Measurements from ENCODE around the gene STK32C.

Gene STK32C

DNA sequence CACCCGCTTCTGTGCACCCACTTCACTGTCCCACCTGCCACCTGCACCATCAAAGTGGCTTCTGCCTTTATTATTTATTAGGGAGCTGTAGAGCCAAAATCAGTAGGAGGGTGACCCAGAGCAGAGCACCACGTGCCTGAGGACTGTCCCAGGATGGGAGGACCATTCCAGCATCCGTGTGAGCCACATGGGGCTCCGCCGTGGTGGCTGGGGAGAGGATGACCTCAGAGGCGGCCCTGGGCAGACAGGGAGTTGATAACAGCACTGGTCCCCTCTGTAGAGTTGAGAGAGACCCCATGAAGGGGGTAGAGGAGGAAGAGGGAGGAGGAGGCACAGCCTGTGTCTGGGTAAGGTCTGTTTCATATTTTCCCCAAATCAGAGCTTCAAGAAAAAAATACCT is 129.7 kb downstream of the STK32C start:
- no peak for TF ChIP-seq Cebpa-rat (IDR thresholded peaks at IDR 0.05)
- H3K4me2 ChIP-seq, result no peak overlapping the region
- no peaks in the 10 kb centered on the region for H3K36me3 ChIP-seq
- no peak overlapping the region for H3K4me3 ChIP-seq
- H3K27ac ChIP-seq, result no peak overlapping the region
- H3K27me3 ChIP-seq, result peaks cover 12% of the 10 kb centered on the region
- no peak overlapping the region for H3K9ac ChIP-seq
- no peaks in the 10 kb centered on the region; the same call in 1 of the 2 replicates for H4K20me1 ChIP-seq
- peaks cover 44% of the 10 kb centered on the region for H3K4me1 ChIP-seq
- no peaks in the 10 kb centered on the region for H3K9me3 ChIP-seq

- peaks cover 4% of the 10 kb centered on the region for H4K20me1 ChIP-seq
- no peak overlapping the region for H3K4me3 ChIP-seq
- H3K9me3 ChIP-seq, result no peaks in the 10 kb centered on the region
- H3K27ac ChIP-seq, result no peak overlapping the region
- no peaks in the 10 kb centered on the region for H3K36me3 ChIP-seq
- H3K4me1 ChIP-seq, result peaks cover 47% of the 10 kb centered on the region
- H3K4me2 ChIP-seq, result peak overlapping the region; percentile 55; the same call in 1 of the 2 replicates
- H3K9ac ChIP-seq, result no peak overlapping the region
- no peak for TF ChIP-seq Cebpa-rat (IDR thresholded peaks at IDR 0.05)
- H3K27me3 ChIP-seq, result peaks cover 12% of the 10 kb centered on the region
These were observed 130.9 kb downstream of the STK32C start for GRCh38 chr10:132176623-132177500.

DNA sequence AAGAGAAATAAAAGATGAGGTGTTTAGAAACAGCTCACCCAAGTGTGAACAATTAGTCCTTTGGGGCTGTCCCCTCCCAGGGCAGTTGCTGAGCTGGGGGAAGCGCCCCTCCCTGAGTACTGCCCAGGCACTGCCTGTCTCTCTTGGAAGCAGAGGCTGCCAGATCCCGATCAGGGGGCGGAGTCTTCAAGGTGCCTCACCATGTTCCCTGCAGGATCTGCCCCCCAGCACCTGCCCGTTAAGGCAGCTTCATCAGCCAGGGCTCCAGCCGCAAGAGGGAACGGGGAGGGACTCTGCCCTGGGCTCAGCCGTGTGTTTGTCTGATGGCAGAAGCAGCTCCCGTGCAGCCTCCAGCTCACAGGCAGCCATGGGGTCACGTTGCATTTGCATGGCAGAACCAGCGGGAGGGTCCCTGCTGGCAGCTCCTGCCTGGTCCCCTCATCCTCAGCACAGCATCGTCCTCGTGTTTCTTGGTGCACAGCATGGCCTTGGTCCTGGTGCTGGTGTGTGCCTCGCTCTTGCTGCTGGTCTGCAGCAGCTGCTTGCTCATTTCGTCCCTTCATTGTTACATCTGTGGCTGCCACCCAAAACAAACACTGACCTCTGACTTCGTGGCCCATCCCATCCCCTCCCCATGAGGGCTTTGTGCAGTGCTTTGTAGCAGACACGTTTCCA is 131.7 kb downstream of the STK32C start:
- Histone ChIP-seq H3K9me3 (no peaks in the 10 kb centered on the region), H3K9ac (no peak overlapping the region), H3K27ac (no peak overlapping the region), H3K27me3 (peaks cover 12% of the 10 kb centered on the region), H3K36me3 (no peaks in the 10 kb centered on the region), H4K20me1 (peaks cover 12% of the 10 kb centered on the region), H3K4me3 (no peak overlapping the region), H3K4me1 (peaks cover 47% of the 10 kb centered on the region), H3K4me2 (peak overlapping the region; percentile 55)
- no peak for TF ChIP-seq Cebpa-rat (IDR thresholded peaks at IDR 0.05)

- H3K9ac ChIP-seq, result no peak overlapping the region
- no peak overlapping the region for H3K4me3 ChIP-seq
- H3K36me3 ChIP-seq, result no peaks in the 10 kb centered on the region
- H3K9me3 ChIP-seq, result no peaks in the 10 kb centered on the region
- H3K4me1 ChIP-seq, result peaks cover 50% of the 10 kb centered on the region
- peaks cover 12% of the 10 kb centered on the region for H3K27me3 ChIP-seq
- H3K4me2 ChIP-seq, result peak overlapping the region; percentile 55; the same call in 1 of the 2 replicates
- peaks cover 19% of the 10 kb centered on the region for H4K20me1 ChIP-seq
- TF ChIP-seq Cebpa-rat (IDR thresholded peaks at IDR 0.05), result no peak
- no peak overlapping the region for H3K27ac ChIP-seq
These were observed 132.3 kb downstream of the STK32C start for GRCh38 chr10:132175408-132175807.

- no peak overlapping the region for H3K9ac ChIP-seq
- TF ChIP-seq Cebpa-rat (IDR thresholded peaks at IDR 0.05), result no peak
- no peak overlapping the region for H3K4me2 ChIP-seq
- no peak overlapping the region for H3K4me3 ChIP-seq
- H3K27ac ChIP-seq, result no peak overlapping the region
- H3K27me3 ChIP-seq, result peaks cover 12% of the 10 kb centered on the region
- H3K4me1 ChIP-seq, result peaks cover 54% of the 10 kb centered on the region
- peaks cover 25% of the 10 kb centered on the region for H4K20me1 ChIP-seq
- no peaks in the 10 kb centered on the region for H3K9me3 ChIP-seq
- no peaks in the 10 kb centered on the region for H3K36me3 ChIP-seq
These were observed 133.5 kb downstream of the STK32C start for GRCh38 chr10:132174237-132174636.

GRCh38 chr10:132173185-132173584 is 134.6 kb downstream of the STK32C start:
- no peak for TF ChIP-seq Cebpa-rat (IDR thresholded peaks at IDR 0.05)
- H3K9ac ChIP-seq, result no peak overlapping the region
- H3K4me1 ChIP-seq, result peaks cover 57% of the 10 kb centered on the region
- no peaks in the 10 kb centered on the region for H3K9me3 ChIP-seq
- H3K36me3 ChIP-seq, result no peaks in the 10 kb centered on the region
- H4K20me1 ChIP-seq, result peaks cover 25% of the 10 kb centered on the region
- H3K27me3 ChIP-seq, result peaks cover 12% of the 10 kb centered on the region
- no peak overlapping the region for H3K4me3 ChIP-seq
- H3K4me2 ChIP-seq, result no peak overlapping the region
- no peak overlapping the region for H3K27ac ChIP-seq

GRCh38 chr10:132172091-132173066 is 135.4 kb downstream of the STK32C start:
- Histone ChIP-seq H4K20me1 (peaks cover 25% of the 10 kb centered on the region), H3K9ac (no peak overlapping the region), H3K9me3 (no peaks in the 10 kb centered on the region), H3K4me1 (peaks cover 59% of the 10 kb centered on the region), H3K27me3 (peaks cover 12% of the 10 kb centered on the region), H3K4me3 (no peak overlapping the region), H3K4me2 (peak overlapping the region; percentile 92), H3K36me3 (no peaks in the 10 kb centered on the region), H3K27ac (no peak overlapping the region)
- TF ChIP-seq Cebpa-rat (IDR thresholded peaks at IDR 0.05), result no peak

DNA sequence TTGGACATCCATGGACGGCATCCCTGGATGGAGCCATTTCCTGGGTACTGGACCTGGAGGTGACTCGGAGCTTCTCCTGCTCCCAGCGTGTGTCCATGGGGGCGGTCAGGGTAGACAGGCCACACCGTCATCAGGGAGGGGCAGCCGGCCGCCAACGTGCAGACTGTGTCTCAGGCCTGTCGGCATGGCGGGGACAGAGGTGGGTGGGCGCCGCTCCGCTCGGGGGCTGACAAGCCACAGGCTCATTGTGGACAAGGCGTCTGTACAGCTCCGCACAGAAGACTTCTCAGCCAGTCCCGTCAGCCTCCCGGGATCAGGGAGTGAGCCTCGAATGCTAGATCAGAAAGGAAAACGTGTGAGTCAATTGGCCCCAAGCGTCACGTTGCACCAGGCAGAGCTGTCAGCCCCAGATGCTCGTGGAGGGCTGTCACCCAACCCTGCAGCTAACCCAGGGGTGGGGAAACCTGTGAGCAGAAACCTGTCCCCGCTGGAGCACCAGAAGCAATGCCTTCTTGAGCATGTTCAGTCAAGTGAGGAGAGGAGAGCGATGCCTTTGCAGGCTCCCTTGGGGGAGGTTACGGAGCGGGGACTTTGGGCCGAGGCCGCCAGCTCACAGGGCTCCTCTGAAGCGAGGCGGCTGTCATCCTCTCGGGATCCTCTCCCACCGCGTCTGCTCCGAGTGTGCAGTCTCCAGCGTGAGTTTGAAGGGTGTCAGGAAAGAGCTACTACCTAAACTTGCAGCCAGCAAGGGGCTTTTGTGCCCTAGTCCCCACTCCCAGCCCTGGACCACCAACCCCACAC is 137.0 kb downstream of the STK32C start:
- Histone ChIP-seq H3K4me3 (no peak overlapping the region), H3K4me1 (peaks cover 66% of the 10 kb centered on the region), H3K36me3 (no peaks in the 10 kb centered on the region), H3K9me3 (no peaks in the 10 kb centered on the region), H3K27me3 (peaks cover 2% of the 10 kb centered on the region; the same call in 1 of the 2 replicates), H3K9ac (0 out of 2 replicates have a peak overlapping the region, but pooled peaks have one; percentile 50), H3K4me2 (peak overlapping the region; percentile 92), H4K20me1 (peaks cover 25% of the 10 kb centered on the region), H3K27ac (no peak overlapping the region)
- TF ChIP-seq Cebpa-rat (IDR thresholded peaks at IDR 0.05), result no peak
